Raji (cell line): ENCODE measurements around the gene ANKRD45.

Experiments
- POLR2A ChIP-seq: IDR thresholded peaks from 2 replicates; pipeline ENCODE4 v1.6.1; 2011; ENCODE audit warnings: low read depth, low read length, control low read depth; ENCODE audit not compliant: insufficient read depth

Gene ANKRD45

GRCh38 chr1:173669491-173669941 lies at the start of gene ANKRD45:
Gene ANKRD45 (minus strand): TSS chr1:173669851. CDS start chr1:173659418, 10,433 bp downstream.
- TF ChIP-seq POLR2A, result no peak

GRCh38 chr1:173717238-173717637 lies 47.6 kb upstream of the ANKRD45 start:
- TF ChIP-seq POLR2A, result no peak

GRCh38 chr1:173715538-173715844 lies 45.8 kb upstream of the ANKRD45 start:
- TF ChIP-seq POLR2A, result no peak

GRCh38 chr1:173714759-173715537 lies 45.3 kb upstream of the ANKRD45 start, which contains the start of gene KLHL20:
Gene KLHL20 (plus strand): TSS chr1:173714981. CDS start chr1:173716044, 1,063 bp downstream.
- peak; percentile 97 for TF ChIP-seq POLR2A

GRCh38 chr1:173714441-173714758 lies 44.7 kb upstream of the ANKRD45 start:
- TF ChIP-seq POLR2A, result no peak

GRCh38 chr1:173708787-173709186 lies 39.1 kb upstream of the ANKRD45 start:
- TF ChIP-seq POLR2A, result no peak

- no peak for TF ChIP-seq POLR2A
Observed at GRCh38 chr1:173705117-173705516, 35.5 kb upstream of the ANKRD45 start.

- no peak for TF ChIP-seq POLR2A
Observed at GRCh38 chr1:173702736-173703135, 33.1 kb upstream of the ANKRD45 start.

- no peak for TF ChIP-seq POLR2A
Observed at GRCh38 chr1:173693238-173693637, 23.6 kb upstream of the ANKRD45 start.

GRCh38 chr1:173688300-173688699 lies 18.6 kb upstream of the ANKRD45 start:
- no peak for TF ChIP-seq POLR2A

GRCh38 chr1:173682184-173682583 lies 12.5 kb upstream of the ANKRD45 start:
- no peak for TF ChIP-seq POLR2A

GRCh38 chr1:173666646-173667045 lies 3.0 kb downstream of the ANKRD45 start:
- TF ChIP-seq POLR2A, result no peak

- no peak for TF ChIP-seq POLR2A
Observed at GRCh38 chr1:173663159-173663558, 6.5 kb downstream of the ANKRD45 start.

GRCh38 chr1:173661763-173662162 lies 7.9 kb downstream of the ANKRD45 start:
- no peak for TF ChIP-seq POLR2A

GRCh38 chr1:173661271-173661670 lies 8.4 kb downstream of the ANKRD45 start:
- TF ChIP-seq POLR2A, result no peak

GRCh38 chr1:173660306-173660705 lies 9.3 kb downstream of the ANKRD45 start:
- TF ChIP-seq POLR2A, result no peak
